Measurements from ENCODE around the gene EYA3. TPM values are rescaled to one million over a fixed set of nuclear protein-coding genes. Genes with fewer than 3 reads are reported as not detected.
"Not testable (repeated sequence)": the region's sequence is repeated elsewhere in the genome, so short reads cannot be mapped to it uniquely, and the experiment has no call there.

The EYA3 gene
- total RNA-seq, 1 donor from 2014 or later: 14.2 TPM

GRCh38 chr1:28028873-28029654 lies 59.3 kb downstream of the EYA3 start:
- no peak for DNase-seq (ENCODE audit: low read depth, low spot score)

GRCh38 chr1:28027660-28028059 lies 60.8 kb downstream of the EYA3 start:
- DNase-seq (ENCODE audit: low read depth, low spot score): no peak

- no peak for DNase-seq (ENCODE audit: low read depth, low spot score)
These were observed 61.2 kb downstream of the EYA3 start for GRCh38 chr1:28027238-28027637.

- no peak for DNase-seq (ENCODE audit: low read depth, low spot score)
These were observed 62.1 kb downstream of the EYA3 start for GRCh38 chr1:28026329-28026728.

GRCh38 chr1:28021064-28021463 lies 67.3 kb downstream of the EYA3 start:
- DNase-seq (ENCODE audit: low read depth, low spot score): no peak

- no peak for DNase-seq (ENCODE audit: low read depth, low spot score)
These were observed 77.4 kb downstream of the EYA3 start for GRCh38 chr1:28010969-28011368.

GRCh38 chr1:28003117-28003516 lies 85.3 kb downstream of the EYA3 start:
- not testable (repeated sequence) for DNase-seq (ENCODE audit: low read depth, low spot score)

- no peak for DNase-seq (ENCODE audit: low read depth, low spot score)
These were observed 85.8 kb downstream of the EYA3 start for GRCh38 chr1:28002600-28002999.

- DNase-seq (ENCODE audit: low read depth, low spot score): no peak
These were observed 89.4 kb downstream of the EYA3 start for GRCh38 chr1:27999055-27999454.

DNA sequence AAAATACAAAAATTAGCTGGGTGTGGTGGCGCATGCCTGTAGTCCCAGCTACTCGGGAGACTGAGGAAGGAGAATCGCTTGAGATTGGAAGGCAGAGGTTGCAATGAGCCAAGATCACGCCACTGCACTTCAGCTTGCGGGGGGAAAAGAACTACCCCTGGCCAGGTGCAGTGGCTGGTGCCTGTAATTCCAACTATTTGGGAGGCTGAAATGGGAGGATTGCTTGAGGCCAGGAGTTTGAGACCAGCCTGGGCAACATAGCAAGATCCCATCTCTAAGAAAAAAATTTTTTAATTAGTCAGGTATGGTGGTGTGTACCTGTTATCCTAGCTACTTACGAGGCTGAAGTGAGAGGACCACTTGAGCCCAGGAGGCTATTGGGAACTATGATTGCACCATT lies 93.9 kb downstream of the EYA3 start:
- DNase-seq (ENCODE audit: low read depth, low spot score): not testable (repeated sequence)

DNA sequence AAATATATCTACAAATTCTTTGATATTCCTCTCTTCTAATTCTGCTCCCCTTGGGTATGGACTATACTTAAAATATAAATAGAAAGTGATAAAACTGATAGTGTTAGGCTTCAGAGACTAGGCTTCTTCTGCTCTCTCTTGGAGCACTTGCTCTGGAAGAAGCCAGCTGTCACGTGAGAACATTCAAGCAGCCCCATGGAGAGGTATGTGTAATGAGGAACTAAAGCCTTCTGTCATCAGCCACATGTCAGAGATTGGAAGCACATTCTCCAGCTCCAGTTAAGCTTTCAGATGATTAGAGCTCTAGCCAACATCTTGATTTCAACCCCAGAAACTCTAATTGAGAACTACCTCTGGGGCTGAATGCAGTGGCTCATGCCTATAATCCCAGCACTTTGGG lies 94.3 kb downstream of the EYA3 start:
- DNase-seq (ENCODE audit: low read depth, low spot score): no peak

- DNase-seq (ENCODE audit: low read depth, low spot score): peak; percentile 46
These were observed 95.2 kb downstream of the EYA3 start for GRCh38 chr1:27993241-27993640.

DNA sequence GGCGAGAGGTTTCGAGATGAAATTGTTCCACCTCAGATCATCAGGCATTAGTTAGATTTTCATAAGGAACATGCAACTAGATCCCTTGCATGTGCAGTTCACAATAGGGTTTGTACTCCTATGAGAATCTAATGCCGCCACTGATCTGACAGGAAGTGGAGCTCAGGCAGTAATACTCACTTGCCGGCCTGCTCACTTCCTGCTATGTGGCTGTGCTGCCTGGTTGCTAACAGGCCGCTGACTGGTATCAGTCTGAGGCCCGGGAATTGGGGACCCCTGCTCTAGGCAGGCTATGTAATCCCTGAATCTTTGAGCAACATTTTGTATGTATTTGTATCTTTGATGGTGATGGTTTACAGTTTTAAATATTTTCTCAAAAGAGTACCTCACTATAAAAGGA lies 96.1 kb downstream of the EYA3 start:
- peak; percentile 36 for DNase-seq (ENCODE audit: low read depth, low spot score)

DNA sequence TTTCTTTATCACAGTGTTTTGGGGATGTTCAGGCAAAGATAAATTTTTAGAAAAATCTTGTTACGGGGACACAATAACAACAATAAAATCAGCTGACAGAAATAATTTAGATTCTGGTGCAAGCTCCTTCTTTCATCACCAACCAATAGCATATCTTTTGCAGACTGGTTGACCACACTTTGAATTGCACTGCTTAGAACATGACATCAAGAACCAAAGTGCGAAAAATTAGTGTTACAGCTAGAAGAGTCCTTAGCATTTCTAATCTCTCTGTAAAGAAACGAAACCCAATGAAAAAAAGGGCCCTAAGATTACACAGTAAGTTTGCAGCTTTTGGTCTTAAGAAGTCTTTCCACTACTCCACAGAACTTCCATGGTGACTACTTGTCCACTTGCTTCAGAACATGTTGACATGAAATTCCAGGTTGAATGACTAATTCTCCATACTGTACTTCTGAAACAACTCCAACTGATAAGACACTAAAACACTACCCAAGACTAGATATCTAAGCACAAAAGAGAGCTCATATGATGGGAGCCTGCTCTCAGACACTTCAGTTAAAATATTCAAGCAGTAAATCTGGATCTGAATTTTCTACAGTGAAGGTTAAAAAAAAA lies 97.4 kb downstream of the EYA3 start:
- DNase-seq (ENCODE audit: low read depth, low spot score): no peak

DNA sequence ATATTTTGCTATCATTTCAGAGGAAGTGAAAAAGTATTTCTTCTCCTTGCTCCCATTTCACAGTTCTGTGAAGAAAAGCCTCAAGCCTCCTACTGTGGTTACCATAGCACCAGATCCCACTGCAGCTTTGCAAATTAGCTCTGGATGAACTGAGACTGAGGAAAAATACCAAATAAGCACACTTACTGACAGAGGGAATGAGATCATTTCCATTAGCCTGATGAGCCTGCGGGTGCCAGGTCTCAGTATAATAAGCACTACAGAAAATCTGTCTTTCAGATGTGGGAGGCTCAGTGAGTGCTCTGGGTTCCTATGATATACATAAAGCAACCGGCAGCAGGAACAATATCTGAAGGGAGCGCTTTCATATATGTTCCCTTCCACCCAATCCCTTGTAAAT lies 107.3 kb downstream of the EYA3 start:
- no peak for DNase-seq (ENCODE audit: low read depth, low spot score)

GRCh38 chr1:27980216-27980845 lies 108.1 kb downstream of the EYA3 start:
- DNase-seq (ENCODE audit: low read depth, low spot score): no peak

- DNase-seq (ENCODE audit: low read depth, low spot score): no peak
These were observed 108.6 kb downstream of the EYA3 start for GRCh38 chr1:27979859-27980201.

DNA sequence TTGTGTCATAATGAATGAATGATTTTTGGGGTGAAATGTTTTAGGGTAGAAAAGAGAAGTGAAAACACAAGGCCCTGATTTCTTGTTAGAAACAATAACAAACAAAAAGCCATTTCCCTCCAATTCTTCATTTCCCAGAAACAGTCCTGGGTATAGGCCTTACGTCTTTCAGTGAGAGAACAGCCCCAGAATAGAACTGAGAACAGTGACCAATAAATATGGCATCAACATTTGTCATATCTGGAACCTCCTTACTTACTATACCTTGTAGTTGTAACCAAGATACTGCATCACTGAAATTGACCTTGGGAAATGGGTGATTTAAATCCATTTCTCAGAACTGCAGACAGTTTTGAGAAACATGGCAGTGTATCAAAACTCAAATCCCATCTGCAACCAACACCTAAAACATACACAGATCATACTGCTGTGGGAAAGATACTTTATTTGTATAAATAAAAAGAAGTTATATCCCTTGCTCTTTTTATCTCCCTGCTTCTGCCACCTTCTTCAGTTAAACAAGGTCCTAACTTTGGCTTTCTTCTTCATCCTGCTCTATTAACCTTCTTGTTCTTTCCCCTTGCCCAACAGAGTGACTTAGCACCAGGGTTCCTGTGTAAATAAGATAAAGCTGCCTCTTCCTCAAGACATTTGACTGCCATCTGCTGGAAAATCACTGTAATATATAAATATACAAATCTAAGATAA lies 109.1 kb downstream of the EYA3 start:
- peak; percentile 62 for DNase-seq (ENCODE audit: low read depth, low spot score)

DNA sequence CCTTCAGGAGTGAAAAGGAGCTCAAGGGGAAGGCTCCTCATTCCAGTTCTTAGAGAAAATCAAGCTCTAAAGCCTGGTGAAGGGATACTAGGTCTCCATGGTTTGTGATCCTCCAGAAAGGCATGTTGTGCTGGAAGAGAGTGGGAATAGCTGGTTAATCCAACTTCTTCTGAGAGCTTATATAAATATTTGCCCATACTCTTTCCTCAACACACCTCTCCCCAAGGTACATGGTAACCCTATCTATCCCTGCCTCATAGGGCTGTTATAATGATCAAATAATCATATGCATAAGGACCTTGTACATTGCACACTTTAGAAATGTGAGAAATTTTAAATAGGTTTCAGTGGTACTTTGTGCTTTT lies 114.0 kb downstream of the EYA3 start:
- no peak for DNase-seq (ENCODE audit: low read depth, low spot score)

- DNase-seq (ENCODE audit: low read depth, low spot score): no peak
These were observed 114.5 kb downstream of the EYA3 start for GRCh38 chr1:27973771-27974416.

DNA sequence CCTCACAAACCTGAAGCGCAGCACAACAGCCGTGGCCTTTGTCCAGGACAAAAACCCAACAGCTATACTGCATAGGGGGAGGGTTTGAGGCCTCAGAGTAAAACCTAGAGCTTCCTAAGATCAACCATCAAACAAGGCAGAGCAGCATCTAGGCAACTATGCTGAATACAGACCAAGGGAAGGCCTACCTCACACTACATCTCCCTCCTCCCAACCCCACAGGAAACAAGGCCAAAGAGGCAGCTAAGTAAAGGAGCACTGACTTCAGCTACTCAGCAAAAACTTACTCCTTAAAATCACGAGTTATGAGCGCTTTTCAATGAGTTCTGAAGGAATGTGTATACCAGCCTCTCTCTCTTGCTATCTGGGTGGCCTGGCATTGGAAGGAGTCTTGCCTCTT lies 116.3 kb downstream of the EYA3 start:
- DNase-seq (ENCODE audit: low read depth, low spot score): no peak

GRCh38 chr1:27971674-27972073 lies 116.7 kb downstream of the EYA3 start:
- no peak for DNase-seq (ENCODE audit: low read depth, low spot score)

Data from pulmonary artery endothelial cell (primary cell).